ENCODE data around the gene LENG8.

The LENG8 gene

DNA sequence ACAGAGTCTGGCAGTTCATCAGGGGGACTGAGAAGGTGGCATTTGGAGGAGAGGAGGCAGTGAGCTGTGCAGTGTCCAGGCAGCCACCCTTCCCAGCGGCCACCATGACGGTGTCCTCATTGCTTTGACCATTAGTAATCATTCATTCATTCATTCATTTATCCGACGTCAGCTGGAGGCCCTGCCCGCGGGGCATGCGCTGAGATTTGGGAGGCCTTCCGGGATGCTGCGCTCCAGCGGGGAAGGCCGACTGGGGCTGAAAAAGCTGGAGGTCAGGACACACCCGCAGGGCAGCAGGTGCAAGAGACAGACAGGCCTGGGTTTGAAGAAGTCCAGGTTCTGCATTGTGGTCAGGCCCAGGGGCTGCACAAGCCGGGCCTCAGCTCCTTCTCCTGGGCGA is 24.8 kb upstream of the LENG8 start:
- no peak for DNase-seq

- DNase-seq: no peak
Measured at GRCh38 chr19:54424660-54425381, 24.2 kb upstream of the LENG8 start.

DNA sequence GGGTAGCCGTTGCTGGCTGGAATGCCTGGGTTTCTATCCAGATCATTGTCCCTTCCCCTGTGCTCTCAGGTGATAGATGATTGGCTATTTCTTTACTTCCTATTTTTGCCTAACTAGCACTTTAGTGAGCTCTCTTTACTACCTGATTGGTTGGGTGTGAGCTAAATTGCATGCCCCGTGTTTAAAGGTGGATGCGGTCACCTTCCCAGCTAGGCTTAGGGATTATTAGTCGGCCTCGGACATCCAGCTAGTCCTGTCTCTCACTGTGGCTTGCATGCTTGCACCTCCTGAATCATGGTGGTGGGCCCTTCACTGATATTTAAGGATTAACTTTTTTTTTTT is 23.6 kb upstream of the LENG8 start:
- DNase-seq: no peak

GRCh38 chr19:54426291-54426931 is 22.6 kb upstream of the LENG8 start:
- no peak for DNase-seq

DNA sequence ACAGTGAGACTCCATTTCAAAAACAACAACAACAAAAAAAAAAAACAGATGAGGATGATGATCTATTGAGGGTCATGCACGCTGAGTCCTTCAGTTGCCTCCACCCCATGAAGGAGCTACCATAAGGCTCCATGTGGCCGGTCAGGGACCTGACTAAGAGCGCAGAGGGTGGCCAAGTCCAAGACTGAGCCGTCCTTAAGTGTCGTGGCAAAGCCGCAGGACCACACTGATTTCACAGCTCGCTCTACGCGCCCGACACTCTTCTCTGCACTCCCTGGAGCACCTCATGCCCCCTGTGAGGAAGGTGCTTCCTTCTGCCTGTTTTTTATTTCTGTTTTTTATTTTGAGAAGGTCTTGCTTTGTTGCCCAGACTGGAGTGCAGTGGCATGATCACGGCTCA is 21.4 kb upstream of the LENG8 start:
- no peak for DNase-seq

DNA sequence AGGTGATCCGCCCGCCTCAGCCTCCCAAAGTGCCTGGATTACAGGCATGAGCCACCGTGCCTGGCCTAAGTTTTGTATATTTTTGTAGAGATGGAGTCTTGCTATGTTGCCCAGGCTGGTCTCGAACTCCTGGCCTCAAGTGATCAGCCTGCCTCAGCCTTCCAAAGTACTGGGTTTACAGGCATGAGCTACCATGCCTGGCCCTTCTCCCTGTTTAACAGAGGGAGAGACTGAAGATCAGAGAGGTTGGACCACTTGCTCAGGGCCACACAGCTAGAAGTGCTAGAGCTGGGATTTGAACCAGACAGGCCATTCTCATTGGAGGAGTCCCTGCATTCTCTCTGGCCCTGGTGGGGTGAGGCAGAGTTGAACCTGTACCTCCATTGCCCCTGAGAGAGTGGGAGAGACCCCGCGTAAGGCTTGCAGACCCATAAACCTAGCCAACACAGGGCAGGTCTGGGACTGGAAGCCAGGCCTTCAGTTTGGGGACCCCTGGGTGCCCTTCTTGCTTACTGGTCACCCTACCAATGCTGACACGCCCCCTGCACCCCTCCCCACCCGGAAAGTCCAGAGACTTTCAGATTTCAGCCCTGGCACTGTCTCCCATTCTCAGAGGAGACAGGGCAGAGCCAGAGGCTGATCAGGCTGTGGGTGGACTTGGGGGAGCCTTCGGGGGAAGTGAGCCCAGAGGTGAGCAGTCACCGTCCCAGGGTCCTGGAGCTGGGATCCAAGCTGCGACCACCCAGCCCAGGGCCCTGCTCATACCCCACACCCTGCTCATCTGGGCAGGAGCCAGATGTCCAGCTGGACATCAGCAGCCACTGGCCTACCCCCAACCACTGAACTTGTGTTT is 20.4 kb upstream of the LENG8 start:
- DNase-seq: no peak

DNA sequence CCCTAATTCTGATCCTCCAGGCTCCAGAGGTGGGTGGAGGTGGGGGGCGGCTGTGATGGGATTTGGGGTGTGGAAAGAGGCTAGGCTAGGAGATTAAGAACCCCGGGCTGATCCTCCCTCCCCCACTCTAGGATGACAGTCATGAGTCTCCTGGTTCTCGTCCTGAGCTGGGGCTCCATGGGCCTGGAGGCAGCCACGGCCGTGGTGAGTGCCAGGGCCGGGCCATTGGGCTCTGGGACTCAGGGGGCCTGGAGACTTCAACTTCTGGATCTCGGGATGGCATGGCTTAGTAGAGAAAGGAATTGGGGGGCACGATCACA is 19.9 kb upstream of the LENG8 start:
- no peak for DNase-seq

GRCh38 chr19:54429545-54430227 is 19.3 kb upstream of the LENG8 start:
- no peak for DNase-seq

DNA sequence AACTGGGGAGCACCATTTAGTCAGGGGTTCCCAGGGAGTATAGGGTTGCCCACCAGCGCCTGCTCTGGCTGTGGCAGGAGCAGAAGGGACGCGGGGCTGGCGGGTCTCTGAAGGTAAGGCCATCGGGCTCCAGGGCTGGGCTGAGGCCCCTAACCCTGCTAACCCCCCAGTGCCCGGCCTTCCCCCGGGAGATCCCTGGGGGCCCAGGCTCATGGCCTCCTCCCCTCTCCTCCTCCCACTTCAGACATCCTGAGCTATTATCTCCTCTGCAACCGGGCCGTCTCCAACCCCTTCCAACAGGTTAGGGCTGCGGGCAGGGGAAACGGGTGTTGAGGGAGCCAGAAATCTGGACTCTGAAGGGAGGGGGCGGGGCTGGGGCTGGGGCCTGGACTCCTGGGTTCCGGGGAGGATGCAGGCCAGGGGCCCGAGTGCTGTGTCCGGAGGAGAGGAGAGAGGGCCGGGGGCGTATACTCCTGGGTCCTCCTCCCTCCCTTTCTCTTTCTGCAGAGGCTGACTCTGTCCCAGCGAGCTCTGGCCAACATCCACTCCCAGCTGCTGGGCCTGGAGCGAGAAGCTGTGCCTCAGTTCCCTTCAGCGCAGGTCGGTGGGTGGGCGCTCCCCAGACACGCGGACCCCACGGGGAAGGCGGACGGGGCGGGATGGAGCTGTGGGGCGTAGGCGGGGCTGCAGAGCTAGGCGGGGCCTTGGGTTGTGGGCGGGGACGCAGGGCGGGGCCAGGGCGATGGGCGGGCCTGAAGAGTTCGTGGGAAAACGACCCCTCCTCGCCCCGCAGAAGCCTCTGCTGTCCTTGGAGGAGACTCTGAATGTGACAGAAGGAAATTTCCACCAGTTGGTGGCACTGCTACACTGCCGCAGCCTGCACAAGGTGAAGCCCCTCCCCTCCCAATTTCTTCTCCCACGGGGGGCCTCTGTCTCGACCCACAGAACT is 18.4 kb upstream of the LENG8 start:
- peak; percentile 26 for DNase-seq

DNA sequence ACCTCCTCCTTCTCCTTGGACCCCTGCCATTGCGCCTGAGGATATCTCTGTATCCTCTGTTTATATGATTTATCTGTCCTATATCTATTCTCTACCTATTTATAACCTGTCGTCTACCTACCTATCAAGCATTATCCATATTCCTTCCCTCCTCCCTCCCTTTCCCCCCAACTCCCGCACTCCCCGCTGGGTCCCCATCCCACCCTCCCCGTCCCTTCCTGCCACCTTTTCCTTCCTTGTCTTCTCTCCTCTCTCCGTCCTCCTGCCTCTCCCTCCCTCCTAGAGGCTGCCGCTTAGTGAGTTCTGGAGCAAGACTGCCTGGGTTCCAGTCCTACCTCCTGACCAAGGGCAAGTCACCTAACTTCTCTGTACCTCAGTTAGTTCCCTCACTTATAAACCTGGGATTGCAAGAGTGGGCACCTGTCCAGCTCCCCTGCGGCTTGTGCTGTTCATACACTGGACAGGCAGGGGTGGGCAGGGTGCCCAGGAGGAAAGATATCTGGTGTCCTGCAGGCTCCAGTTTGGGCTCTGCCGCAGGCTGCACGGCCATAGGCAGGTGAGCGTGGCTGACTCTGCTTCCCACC is 17.7 kb upstream of the LENG8 start:
- DNase-seq: no peak

DNA sequence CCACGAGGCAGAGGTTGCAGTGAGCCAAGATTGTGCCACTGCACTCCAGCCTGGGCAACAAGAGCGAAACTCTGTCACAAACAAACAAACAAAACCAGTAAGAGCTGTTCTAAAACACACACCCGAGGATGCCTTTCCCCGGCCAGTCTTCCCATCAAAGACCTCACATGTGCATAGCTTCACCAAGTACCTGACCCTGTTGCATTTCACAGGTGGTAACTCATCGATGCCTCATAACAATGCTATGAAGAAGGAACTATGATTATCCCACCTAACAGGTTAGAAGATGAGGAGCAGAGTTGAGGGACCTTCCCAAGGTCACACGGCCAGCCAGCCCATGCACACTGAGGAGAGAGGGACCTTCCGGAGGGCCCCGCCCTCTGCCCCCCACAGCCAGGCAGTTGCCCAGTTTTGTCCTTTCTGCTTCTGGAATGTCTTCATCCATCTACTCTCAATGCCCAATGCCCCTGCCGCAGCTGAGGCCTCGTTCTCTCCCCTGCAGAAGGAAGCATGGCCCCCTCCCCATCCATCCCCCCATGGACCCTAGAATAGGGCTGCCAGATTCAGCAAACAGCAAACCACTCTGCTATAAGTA is 16.8 kb upstream of the LENG8 start:
- DNase-seq: no peak

DNA sequence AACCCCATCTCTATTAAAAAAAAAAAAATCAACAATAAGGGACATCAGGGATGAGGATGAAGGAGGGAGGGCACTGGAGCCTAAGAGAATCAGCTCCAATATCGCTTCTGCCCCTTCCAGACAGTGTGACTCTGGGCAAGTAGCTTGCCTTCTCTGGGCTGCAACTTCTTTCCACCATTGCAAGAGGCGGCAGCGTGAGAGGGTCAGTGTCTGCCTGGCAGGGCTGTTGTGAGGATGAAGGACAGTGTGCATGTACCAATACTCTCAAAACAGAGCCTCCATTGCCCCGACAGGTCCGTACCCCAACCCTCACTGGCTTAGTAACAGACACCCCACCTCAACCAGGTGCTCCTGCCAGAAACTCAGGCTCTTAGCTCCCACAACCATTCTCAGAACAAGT is 15.3 kb upstream of the LENG8 start:
- DNase-seq: no peak

- peak; percentile 57 for DNase-seq
Measured at GRCh38 chr19:54434112-54434872, 14.7 kb upstream of the LENG8 start.

GRCh38 chr19:54434873-54435214 is 14.2 kb upstream of the LENG8 start:
- no peak for DNase-seq

DNA sequence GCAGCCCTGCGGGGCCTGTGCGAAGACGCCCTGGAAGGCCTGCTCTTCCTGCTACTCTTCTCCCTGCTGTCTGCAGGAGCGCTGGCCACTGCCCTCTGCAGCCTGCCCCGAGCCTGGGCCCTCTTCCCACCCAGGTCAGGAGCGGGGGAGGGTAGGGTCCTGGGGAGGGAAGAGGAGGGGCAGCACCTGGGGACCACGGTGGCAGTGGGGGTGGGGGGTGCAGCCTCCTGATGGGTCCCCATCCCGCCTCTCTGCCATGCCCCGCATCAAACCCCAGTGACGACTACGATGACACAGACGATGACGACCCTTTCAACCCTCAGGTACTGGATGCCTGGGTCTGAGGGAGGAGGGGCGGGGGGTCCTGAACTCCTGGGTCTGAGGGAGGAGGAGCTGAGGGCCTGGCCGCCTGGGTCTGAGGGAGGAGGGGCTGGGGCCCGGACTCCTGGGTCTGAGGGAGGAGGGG is 13.4 kb upstream of the LENG8 start:
- DNase-seq: no peak

GRCh38 chr19:54436031-54436523 is 12.9 kb upstream of the LENG8 start:
- no peak for DNase-seq

DNA sequence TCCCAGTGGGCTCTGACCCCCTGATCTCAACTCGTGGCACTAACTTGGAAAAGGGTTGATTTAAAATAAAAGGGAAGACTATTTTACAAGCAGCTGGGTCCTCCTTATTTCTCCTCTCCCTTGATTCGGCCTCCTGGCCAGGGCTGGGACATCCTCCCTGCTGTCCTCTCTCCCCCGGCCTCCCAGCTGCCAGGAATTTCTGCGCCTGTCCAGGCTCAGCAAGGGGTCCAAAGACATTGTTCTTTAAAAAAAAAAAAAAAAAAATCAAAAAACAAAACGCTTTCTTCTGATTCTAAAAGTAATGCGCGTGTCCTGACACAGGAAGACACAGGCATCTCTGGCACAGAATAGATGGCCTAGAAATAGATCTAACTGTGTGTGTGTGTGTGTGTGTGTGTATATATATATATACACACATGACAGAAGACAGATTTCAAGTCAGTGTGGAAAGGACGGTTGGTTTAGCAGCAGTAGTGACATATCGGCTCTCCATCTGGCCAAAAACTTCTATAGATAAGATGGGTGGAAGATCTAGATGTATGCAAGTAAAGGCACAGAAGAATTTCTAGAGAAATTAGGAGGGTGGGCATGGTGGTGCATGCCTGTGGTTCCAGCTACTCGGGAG is 12.3 kb upstream of the LENG8 start:
- no peak for DNase-seq

- DNase-seq: no peak
Measured at GRCh38 chr19:54439174-54439851, 9.7 kb upstream of the LENG8 start.

DNA sequence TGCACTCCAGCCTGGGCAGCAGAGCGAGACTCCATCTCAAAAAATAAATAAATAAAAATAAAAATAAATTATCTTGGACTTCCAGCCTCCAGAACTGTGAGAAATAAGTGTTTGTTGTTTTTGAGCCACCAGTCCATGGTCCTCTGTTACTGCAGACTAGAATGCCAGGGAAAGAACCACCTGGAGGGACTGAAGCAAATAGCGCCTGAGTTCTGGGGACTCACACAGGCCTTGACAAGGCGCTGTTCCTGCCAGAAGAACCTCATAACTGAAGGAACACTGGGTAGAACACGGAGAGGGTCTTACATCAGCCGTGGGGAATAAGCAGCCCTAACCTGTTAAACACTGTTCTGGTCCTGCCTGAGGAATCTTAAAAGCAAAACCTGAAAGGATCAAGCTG is 8.4 kb upstream of the LENG8 start:
- DNase-seq: no peak

- no peak for DNase-seq
Measured at GRCh38 chr19:54444737-54445136, 4.3 kb upstream of the LENG8 start.

All from NCI-H1436 (cell line).